ENCODE results near the gene SPOCK2.
A peak's percentile ranks its signal among the peaks of the same experiment; 100 is the strongest.

SPOCK2 gene

DNA sequence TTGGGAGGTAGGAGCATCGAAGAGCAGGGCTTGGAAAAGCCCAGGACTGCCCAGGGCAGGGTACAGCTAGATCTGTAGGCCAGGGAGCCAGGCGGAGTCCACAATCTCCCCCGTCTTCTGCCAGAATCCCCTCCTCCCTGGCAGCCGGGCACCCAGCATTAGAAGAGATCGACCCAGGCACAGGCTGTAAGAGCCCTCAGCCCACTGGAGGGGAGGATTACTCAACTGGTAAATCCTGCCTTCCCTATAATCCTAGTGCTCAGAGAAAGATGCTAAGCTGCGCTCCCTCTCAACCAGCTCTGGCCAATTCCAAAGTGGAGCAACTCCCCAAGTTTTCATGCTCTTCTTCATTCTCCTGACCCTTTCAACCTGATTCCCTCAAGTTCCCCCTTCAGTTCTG is 3.2 kb downstream of the SPOCK2 start:
- no peak for TF ChIP-seq CTCF (IDR thresholded peaks at IDR 0.05; ENCODE audit: extremely low read depth, insufficient read depth, missing control alignments)
- in situ Hi-C loops (cut with MboI; ENCODE audit: low pct_unique_long_range_greater_than_20kb, low sequenced_read_pairs, unreplicated experiment): no loop called here

GRCh38 chr10:72083790-72084459 is 4.4 kb downstream of the SPOCK2 start:
- TF ChIP-seq CTCF (IDR thresholded peaks at IDR 0.05; ENCODE audit: extremely low read depth, insufficient read depth, missing control alignments): no peak
- in situ Hi-C loops (cut with MboI; ENCODE audit: low pct_unique_long_range_greater_than_20kb, low sequenced_read_pairs, unreplicated experiment): no loop called here
- DNase-seq (ENCODE audit: low spot score): no peak

More for the DNA sequence above, 3.2 kb downstream of the SPOCK2 start:
- DNase-seq (ENCODE audit: low spot score): peak; percentile 15

DNA sequence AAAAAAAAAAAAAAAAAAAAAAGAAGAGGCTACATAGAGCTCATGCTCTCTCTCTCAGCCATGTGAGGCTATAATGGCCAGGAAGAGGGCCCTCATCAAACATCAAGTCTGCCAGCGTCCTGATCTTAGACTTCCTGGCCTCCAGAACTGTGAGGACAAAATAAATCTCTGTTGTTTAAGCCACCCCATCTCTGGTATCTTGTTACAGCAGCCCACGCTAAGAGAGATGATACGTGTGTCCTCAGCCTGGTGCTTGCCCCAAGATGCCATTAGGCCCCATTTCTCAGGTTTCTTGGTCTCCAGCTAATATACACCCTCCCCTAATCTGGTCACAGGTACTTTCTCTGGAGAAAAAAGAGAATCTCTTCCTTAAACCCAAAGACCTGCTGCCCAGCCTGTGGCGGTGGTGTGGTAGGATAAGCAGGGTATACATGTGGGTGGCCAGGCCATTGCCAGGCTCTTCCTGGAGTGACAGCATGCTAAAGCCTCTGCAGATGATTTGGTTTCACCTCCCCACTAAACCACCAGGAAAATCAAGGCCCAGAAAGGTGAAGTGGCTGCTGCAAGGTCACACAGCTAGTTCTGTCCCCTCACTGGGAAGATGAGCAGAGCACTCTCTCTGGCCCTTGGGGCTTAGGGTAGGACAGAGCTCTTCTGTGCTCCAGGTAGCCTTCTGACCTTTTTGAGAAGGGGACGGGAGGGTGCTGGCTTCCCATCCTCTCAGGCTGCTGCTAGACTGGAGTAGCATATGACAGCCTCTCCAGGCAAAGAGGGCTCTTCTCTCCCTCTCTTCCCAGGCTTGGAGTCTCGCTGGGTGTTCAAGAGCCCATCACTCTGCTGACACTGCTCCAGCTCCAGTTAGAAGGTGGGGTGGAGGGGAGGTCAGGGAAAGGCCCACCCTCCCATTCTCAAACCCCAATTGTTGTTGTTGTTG is 5.2 kb downstream of the SPOCK2 start:
- in situ Hi-C loops (cut with MboI; ENCODE audit: low pct_unique_long_range_greater_than_20kb, low sequenced_read_pairs, unreplicated experiment): no loop called here
- no peak for DNase-seq (ENCODE audit: low spot score)
- no peak for TF ChIP-seq CTCF (IDR thresholded peaks at IDR 0.05; ENCODE audit: extremely low read depth, insufficient read depth, missing control alignments)

DNA sequence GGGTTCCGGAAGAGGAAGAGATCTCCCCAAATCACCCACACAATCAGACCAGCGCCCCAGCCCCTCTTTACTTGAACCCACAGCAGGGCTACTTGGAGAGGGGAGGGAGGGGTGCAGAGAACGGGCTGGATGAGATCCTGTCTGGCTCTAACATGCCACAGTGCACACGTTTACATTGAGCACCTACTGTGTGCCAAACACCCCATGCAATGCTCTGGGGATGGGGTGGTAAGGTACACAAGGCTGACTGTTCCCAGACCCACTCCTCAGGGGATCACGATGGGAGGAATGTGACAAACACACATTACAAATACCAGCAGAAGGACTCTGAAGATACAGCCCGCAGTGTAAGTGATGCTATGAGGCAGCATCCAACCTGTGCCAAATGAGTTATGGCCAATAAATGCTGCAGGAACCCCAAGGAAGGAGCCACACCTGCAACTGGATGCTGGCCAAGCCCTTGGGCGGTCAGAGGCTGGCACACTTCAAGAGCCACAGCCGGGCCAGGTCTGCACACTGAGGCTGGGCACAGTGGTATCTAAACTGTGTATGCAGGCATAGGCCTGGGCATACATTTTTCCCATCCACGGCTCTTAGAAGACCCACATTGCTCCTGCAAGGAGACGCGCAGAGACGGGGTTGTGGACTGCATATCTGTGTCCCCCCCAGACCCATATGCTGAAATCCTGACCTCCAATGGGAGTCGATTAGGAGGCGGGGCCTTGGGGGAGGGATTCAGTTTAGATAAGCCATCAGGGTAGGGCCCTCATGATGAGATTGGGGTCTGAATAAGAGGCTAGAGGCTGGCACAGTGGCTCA is 6.4 kb downstream of the SPOCK2 start:
- in situ Hi-C loops (cut with MboI; ENCODE audit: low pct_unique_long_range_greater_than_20kb, low sequenced_read_pairs, unreplicated experiment): no loop called here
- no peak for DNase-seq (ENCODE audit: low spot score)
- no peak for TF ChIP-seq CTCF (IDR thresholded peaks at IDR 0.05; ENCODE audit: extremely low read depth, insufficient read depth, missing control alignments)

DNA sequence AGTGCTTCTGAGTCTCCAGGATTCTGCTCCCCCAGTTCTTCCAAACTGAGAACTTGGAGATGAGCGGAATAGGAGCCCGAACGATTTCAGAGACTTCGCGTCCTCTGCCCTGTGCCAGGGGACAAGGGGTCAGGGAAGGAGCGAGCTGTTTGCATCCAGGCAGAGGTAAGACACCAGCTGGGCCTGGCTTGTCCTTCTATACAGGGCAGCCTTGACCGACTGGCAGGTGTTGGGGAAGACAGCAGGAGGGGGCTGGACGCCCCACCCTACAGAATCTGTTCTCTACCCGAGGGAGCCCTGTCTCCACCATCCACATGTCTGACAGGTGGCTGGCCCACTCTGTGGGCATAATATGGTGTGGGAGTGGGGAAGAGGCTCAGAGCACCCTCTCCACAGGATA is 7.1 kb downstream of the SPOCK2 start:
- in situ Hi-C loops (cut with MboI; ENCODE audit: low pct_unique_long_range_greater_than_20kb, low sequenced_read_pairs, unreplicated experiment): no loop called here
- no peak for DNase-seq (ENCODE audit: low spot score)

More for the DNA sequence above, 7.1 kb downstream of the SPOCK2 start:
- no peak for TF ChIP-seq CTCF (IDR thresholded peaks at IDR 0.05; ENCODE audit: extremely low read depth, insufficient read depth, missing control alignments)

Measured in GM13977 (cell line).